SH-SY5Y (cell line): Measurements from ENCODE around the gene N4BP3.

Source experiments
- GATA2 ChIP-seq: IDR thresholded peaks from 2 replicates; pipeline ENCODE4 v1.6.1; 2011; ENCODE audit warnings: mild to moderate bottlenecking, low read depth, low read length
- GATA3 ChIP-seq: IDR thresholded peaks from 2 replicates; pipeline ENCODE4 v1.6.1; 2011; ENCODE audit warnings: low read depth, mild to moderate bottlenecking, low read length, moderate library complexity

The N4BP3 gene

GRCh38 chr5:178112545-178112944, 787 bp upstream of the N4BP3 start:
- TF ChIP-seq GATA2, result no peak

GRCh38 chr5:178113841-178114324, 551 bp downstream of the N4BP3 start:
- TF ChIP-seq GATA2 (no peak), GATA3 (no peak)

- TF ChIP-seq GATA2 (no peak), GATA3 (no peak)
These were observed 1.2 kb downstream of the N4BP3 start for GRCh38 chr5:178114325-178115135.

GRCh38 chr5:178115136-178115813, 1.9 kb downstream of the N4BP3 start:
- TF ChIP-seq GATA2 (no peak), GATA3 (no peak)

GRCh38 chr5:178115814-178116142, 2.4 kb downstream of the N4BP3 start:
- TF ChIP-seq GATA3, result no peak

- TF ChIP-seq GATA3 (no peak), GATA2 (no peak)
These were observed 3.0 kb downstream of the N4BP3 start for GRCh38 chr5:178116143-178116885.

- no peak for TF ChIP-seq GATA3
These were observed 4.8 kb downstream of the N4BP3 start for GRCh38 chr5:178117923-178118701.

GRCh38 chr5:178119915-178120606, 6.7 kb downstream of the N4BP3 start:
- TF ChIP-seq GATA3 (no peak), GATA2 (no peak)

GRCh38 chr5:178120607-178121357, 7.5 kb downstream of the N4BP3 start:
- TF ChIP-seq GATA3, result no peak
- no peak for TF ChIP-seq GATA2

- no peak for TF ChIP-seq GATA2
- no peak for TF ChIP-seq GATA3
These were observed 8.3 kb downstream of the N4BP3 start for GRCh38 chr5:178121391-178122276.

- TF ChIP-seq GATA3 (no peak), GATA2 (no peak)
These were observed 9.0 kb downstream of the N4BP3 start for GRCh38 chr5:178122346-178122745.
